ENCODE results near the gene SPON1.

DNA sequence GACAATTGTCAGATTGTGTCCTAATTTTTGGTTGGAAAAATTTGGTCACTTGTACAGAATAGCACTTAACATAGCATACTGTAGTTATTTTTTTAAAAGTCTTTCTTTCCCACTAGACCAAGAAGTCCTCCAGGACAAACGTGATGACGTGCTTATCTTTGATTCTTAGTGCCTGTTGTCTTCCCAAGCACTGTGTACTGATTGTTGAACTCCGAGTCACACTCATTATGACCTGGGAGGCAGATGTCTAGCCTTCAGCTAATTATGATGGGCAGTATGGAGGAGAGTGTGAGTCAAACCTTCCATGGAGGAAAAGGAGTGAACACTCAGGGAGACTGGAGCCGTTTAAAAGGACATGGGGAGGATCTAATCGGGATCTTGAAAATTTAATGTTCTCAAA lies 119.8 kb downstream of the SPON1 start:
- TF ChIP-seq, protein P1, sequence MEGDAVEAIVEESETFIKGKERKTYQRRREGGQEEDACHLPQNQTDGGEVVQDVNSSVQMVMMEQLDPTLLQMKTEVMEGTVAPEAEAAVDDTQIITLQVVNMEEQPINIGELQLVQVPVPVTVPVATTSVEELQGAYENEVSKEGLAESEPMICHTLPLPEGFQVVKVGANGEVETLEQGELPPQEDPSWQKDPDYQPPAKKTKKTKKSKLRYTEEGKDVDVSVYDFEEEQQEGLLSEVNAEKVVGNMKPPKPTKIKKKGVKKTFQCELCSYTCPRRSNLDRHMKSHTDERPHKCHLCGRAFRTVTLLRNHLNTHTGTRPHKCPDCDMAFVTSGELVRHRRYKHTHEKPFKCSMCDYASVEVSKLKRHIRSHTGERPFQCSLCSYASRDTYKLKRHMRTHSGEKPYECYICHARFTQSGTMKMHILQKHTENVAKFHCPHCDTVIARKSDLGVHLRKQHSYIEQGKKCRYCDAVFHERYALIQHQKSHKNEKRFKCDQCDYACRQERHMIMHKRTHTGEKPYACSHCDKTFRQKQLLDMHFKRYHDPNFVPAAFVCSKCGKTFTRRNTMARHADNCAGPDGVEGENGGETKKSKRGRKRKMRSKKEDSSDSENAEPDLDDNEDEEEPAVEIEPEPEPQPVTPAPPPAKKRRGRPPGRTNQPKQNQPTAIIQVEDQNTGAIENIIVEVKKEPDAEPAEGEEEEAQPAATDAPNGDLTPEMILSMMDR (IDR thresholded peaks at IDR 0.05) = no peak
- peak in 1 of 3 donors; percentile 30 for TF ChIP-seq POLR2AphosphoS5 (IDR thresholded peaks at IDR 0.05)

Data from suprapubic skin (tissue), 3 donors.